Activated naive CD8-positive, alpha-beta T cell treated with anti-CD3 and anti-CD28 coated beads, Interleukin-2, amount 50 U/mL, for 24 hours (primary cell): ENCODE data around the gene PPP3CA.

Experiments
- ATAC-seq: fragments of 150-1000 bp; cut with Tn5 transposase; one replicate; pipeline ENCODE4 v1.10.0; 2021
- DNase-seq: peaks from one replicate; pipeline ENCODE4 v3.0.0; 2021
- H3K27ac Mint-ChIP-seq: one replicate; pipeline ENCODE4 v1.8.0; 2021; ENCODE audit warnings: mild to moderate bottlenecking, mixed read lengths
- H3K27me3 Mint-ChIP-seq: one replicate; pipeline ENCODE4 v1.8.0; 2021; ENCODE audit warnings: mixed read lengths
- H3K36me3 Mint-ChIP-seq: one replicate; pipeline ENCODE4 v1.8.0; 2021; ENCODE audit warnings: low read depth, mixed read lengths
- H3K4me1 Mint-ChIP-seq: one replicate; pipeline ENCODE4 v1.8.0; 2021; ENCODE audit warnings: mixed read lengths
- H3K4me3 Mint-ChIP-seq: one replicate; pipeline ENCODE4 v1.8.0; 2021; ENCODE audit warnings: mild to moderate bottlenecking, moderate library complexity, mixed read lengths
- H3K9me3 Mint-ChIP-seq: one replicate; pipeline ENCODE4 v1.8.0; 2021; ENCODE audit warnings: mixed read lengths

The PPP3CA gene

DNA sequence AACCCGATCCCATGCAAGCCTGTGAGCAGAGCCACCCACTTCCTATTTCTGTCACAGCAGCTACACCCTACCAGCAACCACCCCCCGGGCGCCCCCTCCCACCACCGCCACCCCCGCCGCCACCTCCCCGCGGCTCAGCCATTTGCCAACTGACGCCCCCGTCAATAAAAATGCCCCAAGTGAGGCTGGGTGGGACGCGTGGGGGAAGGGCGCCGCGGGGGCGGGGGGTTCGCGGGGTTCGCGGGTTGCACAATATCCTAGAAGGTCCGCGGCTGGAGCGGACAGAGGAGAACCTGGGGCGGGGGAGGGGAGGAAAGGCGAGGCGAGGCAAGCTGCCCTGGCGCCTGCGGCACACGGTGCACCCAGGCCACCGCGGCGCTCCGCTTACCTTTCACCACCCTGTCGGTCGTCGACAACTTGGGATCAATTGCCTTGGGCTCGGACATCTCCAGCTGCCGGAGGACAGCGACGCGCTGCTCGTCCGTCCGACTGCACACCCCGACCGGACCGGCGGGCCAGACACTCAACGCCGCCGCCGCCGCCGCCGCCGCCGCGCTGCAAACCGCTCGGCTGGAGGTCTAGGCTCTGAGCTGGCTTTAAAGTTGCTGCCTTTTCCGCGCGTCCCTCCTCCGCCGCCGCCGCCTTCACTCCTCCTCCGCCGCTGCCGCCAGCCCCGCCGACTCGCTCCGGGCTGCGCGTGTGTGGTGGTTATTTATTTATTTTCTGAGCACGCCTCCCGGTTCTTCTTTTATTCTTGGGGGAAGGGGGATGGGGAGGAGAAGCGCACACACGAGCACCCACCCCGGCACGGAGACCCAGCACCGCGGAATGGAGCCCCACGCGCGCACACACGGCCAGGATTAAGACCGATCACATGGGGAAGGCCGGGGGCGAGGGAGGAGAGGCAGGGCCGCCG lies 717 bp downstream of the PPP3CA start:
- no peaks in the 10 kb centered on the region for H3K36me3 Mint-ChIP-seq
- DNase-seq = peak; percentile 56
- H3K4me1 Mint-ChIP-seq = peaks cover 43% of the 10 kb centered on the region
- peak overlapping the region; percentile 83 for H3K27ac Mint-ChIP-seq
- ATAC-seq = peak; percentile 3
- peaks cover 23% of the 10 kb centered on the region for H3K27me3 Mint-ChIP-seq
- no peaks in the 10 kb centered on the region for H3K9me3 Mint-ChIP-seq
- H3K4me3 Mint-ChIP-seq = peak overlapping the region; percentile 90

DNA sequence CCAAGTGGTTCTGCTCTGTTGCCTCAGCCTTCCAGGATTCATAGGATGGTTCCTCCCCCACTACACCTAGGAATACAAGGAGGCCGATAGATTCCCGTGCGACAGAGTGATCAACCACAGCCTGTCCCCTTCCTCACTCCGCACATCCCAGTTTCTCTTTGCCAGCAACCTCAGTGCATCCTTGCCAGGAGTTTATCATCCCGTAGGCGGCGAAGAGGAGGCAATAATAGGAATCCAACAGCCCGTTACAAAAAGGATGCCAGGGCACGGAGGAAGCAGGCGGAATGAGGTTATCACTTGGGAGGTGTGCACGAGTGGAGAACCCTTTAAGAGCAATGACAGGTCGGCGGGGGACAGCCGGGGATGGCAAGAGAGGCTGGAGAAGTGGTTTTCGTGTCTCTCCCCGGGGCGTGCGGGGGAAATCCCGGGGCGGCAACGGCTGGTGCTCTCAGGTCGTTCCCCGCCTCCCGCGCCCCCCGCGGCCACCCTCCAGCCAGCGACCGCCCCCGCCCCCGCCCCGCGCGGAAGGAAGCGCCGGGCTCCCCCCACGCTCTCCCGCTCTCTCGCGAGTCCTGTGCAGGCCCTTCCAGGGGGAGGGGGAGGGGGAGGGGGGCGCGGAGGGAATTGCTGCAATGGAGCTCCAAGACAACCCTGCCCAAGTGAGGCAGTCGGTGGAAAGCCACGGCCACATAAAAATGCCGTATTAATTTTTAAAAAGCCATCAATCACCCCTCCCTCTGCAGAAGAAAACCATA lies 1.6 kb downstream of the PPP3CA start:
- peak; percentile 71 for DNase-seq
- Mint-ChIP-seq H3K27ac (peak overlapping the region; percentile 81), H3K36me3 (no peaks in the 10 kb centered on the region), H3K27me3 (peaks cover 23% of the 10 kb centered on the region), H3K9me3 (no peaks in the 10 kb centered on the region), H3K4me3 (peak overlapping the region; percentile 90), H3K4me1 (peaks cover 47% of the 10 kb centered on the region)
- ATAC-seq = no peak

GRCh38 chr4:101345271-101345595 lies 2.1 kb downstream of the PPP3CA start:
- DNase-seq = peak; percentile 5
- Mint-ChIP-seq H3K4me1 (peaks cover 49% of the 10 kb centered on the region), H3K27me3 (peaks cover 18% of the 10 kb centered on the region), H3K9me3 (no peaks in the 10 kb centered on the region), H3K36me3 (no peaks in the 10 kb centered on the region), H3K4me3 (peak overlapping the region; percentile 90), H3K27ac (peak overlapping the region; percentile 81)
- ATAC-seq = no peak

DNA sequence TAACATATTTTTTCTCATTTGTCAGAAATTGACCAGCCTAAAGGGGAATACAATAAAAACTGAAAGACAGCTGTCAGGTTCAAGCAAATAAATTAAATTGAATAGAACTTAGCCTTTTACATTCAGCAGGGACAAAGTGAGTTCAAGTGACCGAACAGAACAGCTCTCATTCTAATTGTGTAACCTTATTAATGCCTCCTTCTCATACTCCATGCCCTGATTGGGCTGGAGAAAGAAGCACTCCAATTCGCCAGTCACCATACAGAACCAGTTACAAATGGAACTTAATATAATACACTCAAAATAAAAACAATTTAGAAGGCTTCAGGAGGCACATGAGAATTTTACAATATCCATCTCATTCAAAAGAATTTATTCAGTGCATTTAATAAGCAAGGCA lies 8.0 kb downstream of the PPP3CA start:
- DNase-seq (no peak), ATAC-seq (no peak)
- no peak overlapping the region for H3K4me3 Mint-ChIP-seq
- peaks cover 6% of the 10 kb centered on the region for H3K36me3 Mint-ChIP-seq
- no peak overlapping the region for H3K27ac Mint-ChIP-seq
- H3K4me1 Mint-ChIP-seq = peaks cover 70% of the 10 kb centered on the region
- H3K9me3 Mint-ChIP-seq = no peaks in the 10 kb centered on the region
- H3K27me3 Mint-ChIP-seq = no peaks in the 10 kb centered on the region

- peak; percentile 40 for ATAC-seq
- Mint-ChIP-seq H3K27me3 (no peaks in the 10 kb centered on the region), H3K9me3 (no peaks in the 10 kb centered on the region), H3K4me3 (no peak overlapping the region), H3K27ac (no peak overlapping the region), H3K36me3 (peaks cover 6% of the 10 kb centered on the region), H3K4me1 (peaks cover 58% of the 10 kb centered on the region)
- no peak for DNase-seq
Measured at GRCh38 chr4:101337688-101338087, 9.6 kb downstream of the PPP3CA start.

DNA sequence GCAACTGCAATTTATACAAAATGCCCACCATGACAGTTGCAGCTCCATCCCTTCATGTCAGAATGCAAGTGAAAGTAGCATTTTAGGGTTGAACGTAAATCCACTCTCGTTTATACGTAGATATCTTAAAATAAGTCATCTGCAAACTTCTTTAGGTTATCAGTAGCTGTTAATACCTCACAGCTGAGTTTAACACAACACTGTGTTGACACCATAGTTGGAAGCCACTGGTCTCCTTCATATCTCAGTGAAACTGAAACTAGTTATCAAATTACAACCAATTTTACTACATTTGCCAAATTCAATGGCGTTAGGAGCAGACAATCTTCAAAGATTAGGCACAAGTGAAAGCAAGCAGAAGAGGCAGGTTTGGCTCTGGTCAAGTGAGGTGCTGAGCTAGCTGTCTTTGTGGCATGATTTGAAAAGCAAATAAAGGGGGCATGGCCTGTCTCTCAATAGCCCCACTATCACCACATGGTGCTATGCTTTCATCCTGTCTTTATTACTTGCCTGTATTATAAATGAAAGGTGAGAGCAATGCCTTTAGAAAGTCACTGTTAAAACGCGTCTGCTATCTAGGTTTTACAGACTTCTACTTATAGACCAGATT lies 12.3 kb downstream of the PPP3CA start:
- peaks cover 49% of the 10 kb centered on the region for H3K4me1 Mint-ChIP-seq
- DNase-seq (no peak), ATAC-seq (no peak)
- H3K27me3 Mint-ChIP-seq = peaks cover 2% of the 10 kb centered on the region
- no peaks in the 10 kb centered on the region for H3K9me3 Mint-ChIP-seq
- peaks cover 9% of the 10 kb centered on the region for H3K36me3 Mint-ChIP-seq
- H3K4me3 Mint-ChIP-seq = peak overlapping the region; percentile 22
- H3K27ac Mint-ChIP-seq = no peak overlapping the region

GRCh38 chr4:101332424-101332823 lies 14.9 kb downstream of the PPP3CA start:
- no peak for ATAC-seq
- Mint-ChIP-seq H3K9me3 (no peaks in the 10 kb centered on the region), H3K27me3 (peaks cover 2% of the 10 kb centered on the region), H3K4me1 (peaks cover 49% of the 10 kb centered on the region), H3K27ac (no peak overlapping the region), H3K4me3 (no peak overlapping the region), H3K36me3 (peaks cover 9% of the 10 kb centered on the region)
- DNase-seq = no peak

DNA sequence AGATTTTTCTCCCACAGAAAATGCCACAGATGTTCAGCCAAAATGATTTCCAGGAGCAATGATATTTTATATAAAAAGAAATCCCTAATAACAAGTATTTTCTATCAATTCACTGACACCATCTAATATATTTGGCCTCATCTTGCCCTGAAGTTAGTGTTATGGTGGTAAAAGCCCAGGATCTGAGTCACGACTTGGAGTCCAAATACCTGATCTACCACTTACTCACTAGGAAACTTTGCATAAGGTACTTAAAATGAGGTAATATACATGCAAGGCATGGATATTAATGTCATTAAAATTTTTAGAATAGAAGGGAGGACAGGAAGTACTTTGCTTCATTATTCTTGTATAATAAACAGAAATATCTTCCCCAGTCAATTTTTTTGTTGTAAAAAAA lies 16.3 kb downstream of the PPP3CA start:
- Mint-ChIP-seq H3K36me3 (peaks cover 9% of the 10 kb centered on the region), H3K9me3 (no peaks in the 10 kb centered on the region), H3K4me1 (peaks cover 54% of the 10 kb centered on the region), H3K27me3 (peaks cover 5% of the 10 kb centered on the region), H3K4me3 (no peak overlapping the region), H3K27ac (no peak overlapping the region)
- DNase-seq (no peak), ATAC-seq (no peak)

GRCh38 chr4:101329592-101329991 lies 17.7 kb downstream of the PPP3CA start:
- Mint-ChIP-seq H3K27me3 (peaks cover 7% of the 10 kb centered on the region), H3K9me3 (no peaks in the 10 kb centered on the region), H3K4me1 (peaks cover 43% of the 10 kb centered on the region), H3K27ac (no peak overlapping the region), H3K36me3 (peaks cover 3% of the 10 kb centered on the region), H3K4me3 (no peak overlapping the region)
- DNase-seq (no peak), ATAC-seq (no peak)

DNA sequence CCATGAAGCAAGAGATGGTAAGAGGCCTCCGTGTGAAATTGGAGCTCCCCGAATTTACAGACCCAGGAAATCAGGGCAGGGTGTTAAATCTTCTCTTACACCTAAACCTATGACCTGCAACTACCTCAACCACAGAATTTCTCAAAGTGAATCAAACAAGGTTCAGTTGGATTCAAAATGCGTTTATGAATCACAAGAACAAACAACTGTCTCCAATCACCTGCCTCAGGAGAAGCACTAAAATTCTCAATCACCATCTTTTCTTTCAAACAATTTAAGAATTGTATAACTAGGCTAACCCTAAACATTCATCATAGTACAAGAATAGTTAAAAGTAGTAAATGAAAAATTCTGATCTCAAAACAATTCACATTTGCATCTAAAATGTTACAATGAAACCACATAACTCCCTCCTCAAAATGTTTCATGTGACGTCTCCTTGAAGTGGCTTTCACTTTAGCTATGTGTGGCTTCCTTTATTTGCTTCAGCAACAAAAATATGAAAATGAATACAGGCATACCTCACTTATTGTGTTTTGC lies 19.2 kb downstream of the PPP3CA start:
- H3K36me3 Mint-ChIP-seq = peaks cover 3% of the 10 kb centered on the region
- peak overlapping the region; percentile 80 for H3K27ac Mint-ChIP-seq
- ATAC-seq (peak; percentile 88), DNase-seq (no peak)
- peaks cover 43% of the 10 kb centered on the region for H3K4me1 Mint-ChIP-seq
- H3K4me3 Mint-ChIP-seq = peak overlapping the region; percentile 70
- no peaks in the 10 kb centered on the region for H3K9me3 Mint-ChIP-seq
- peaks cover 7% of the 10 kb centered on the region for H3K27me3 Mint-ChIP-seq

DNA sequence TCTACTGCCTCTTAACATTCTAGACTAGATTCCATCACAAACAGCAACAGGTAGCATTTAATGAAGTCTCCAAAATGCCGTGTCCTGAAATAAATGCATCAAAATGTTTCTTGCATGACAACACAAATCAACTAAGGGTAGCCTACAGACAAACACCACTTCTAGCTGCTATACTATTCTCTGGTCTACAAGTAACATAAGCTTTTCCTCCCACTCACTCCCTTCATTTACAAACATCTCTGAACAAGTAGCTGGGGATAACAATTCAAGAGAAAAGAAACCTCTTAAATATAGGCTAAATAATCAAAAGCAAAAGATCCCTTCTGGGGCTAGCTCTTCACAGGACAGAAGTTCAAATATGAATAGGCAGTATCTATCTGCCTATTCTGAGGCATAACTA lies 20.8 kb downstream of the PPP3CA start:
- Mint-ChIP-seq H3K4me3 (no peak overlapping the region), H3K27ac (no peak overlapping the region), H3K4me1 (peaks cover 49% of the 10 kb centered on the region)

DNA sequence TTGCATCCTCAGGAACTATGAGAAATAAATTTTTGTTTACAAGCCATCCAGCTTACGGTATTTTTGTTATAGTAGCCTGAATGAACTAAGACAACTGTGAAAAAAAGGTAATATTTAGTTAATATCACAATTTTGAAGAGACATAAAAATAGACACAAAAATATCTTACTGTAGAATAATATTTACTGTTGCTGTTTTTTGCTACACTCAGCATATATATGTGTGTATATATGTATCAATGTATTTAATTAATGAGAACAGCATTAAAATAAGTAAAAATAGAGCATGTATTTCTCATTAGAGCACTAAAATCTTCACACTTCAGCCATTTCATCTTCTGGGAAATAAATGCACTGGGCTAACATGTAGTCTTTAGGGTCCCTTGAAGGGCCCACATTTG lies 24.6 kb downstream of the PPP3CA start:
- H3K4me3 Mint-ChIP-seq = no peak overlapping the region
- H3K36me3 Mint-ChIP-seq = no peaks in the 10 kb centered on the region
- H3K4me1 Mint-ChIP-seq = peaks cover 26% of the 10 kb centered on the region
- H3K27me3 Mint-ChIP-seq = peaks cover 4% of the 10 kb centered on the region
- DNase-seq = no peak
- ATAC-seq = no peak
- no peak overlapping the region for H3K27ac Mint-ChIP-seq
- no peaks in the 10 kb centered on the region for H3K9me3 Mint-ChIP-seq

More for the DNA sequence above, 20.8 kb downstream of the PPP3CA start:
- no peaks in the 10 kb centered on the region for H3K36me3 Mint-ChIP-seq
- no peaks in the 10 kb centered on the region for H3K9me3 Mint-ChIP-seq
- peaks cover 4% of the 10 kb centered on the region for H3K27me3 Mint-ChIP-seq
- DNase-seq = no peak
- no peak for ATAC-seq

- Mint-ChIP-seq H3K4me1 (peaks cover 15% of the 10 kb centered on the region), H3K36me3 (no peaks in the 10 kb centered on the region), H3K27ac (no peak overlapping the region), H3K9me3 (no peaks in the 10 kb centered on the region), H3K27me3 (peaks cover 2% of the 10 kb centered on the region), H3K4me3 (no peak overlapping the region)
- ATAC-seq (no peak), DNase-seq (no peak)
Measured at GRCh38 chr4:101321481-101322042, 25.8 kb downstream of the PPP3CA start.

DNA sequence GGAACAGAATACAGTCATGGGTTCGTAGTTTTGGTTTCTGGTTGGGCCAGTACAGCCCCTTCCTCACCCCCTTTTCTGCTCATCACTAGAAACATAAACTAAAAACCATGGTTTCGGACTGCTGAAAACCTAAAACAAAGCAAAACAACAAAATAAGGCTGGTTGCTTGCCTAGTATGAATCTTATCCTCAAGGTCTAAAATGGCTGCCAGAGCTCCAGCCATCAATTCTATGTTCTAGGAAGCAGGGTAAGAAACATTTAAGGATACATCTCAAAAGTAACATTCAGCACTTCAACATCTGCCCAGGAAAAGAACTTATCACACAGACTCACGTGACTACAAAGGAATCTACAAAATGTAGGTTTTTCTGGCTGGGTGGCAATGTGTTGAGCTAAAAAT lies 31.5 kb downstream of the PPP3CA start:
- no peak overlapping the region for H3K4me3 Mint-ChIP-seq
- no peaks in the 10 kb centered on the region for H3K27me3 Mint-ChIP-seq
- peaks cover 8% of the 10 kb centered on the region for H3K9me3 Mint-ChIP-seq
- H3K36me3 Mint-ChIP-seq = peaks cover 2% of the 10 kb centered on the region
- no peak overlapping the region for H3K27ac Mint-ChIP-seq
- H3K4me1 Mint-ChIP-seq = peaks cover 5% of the 10 kb centered on the region
- ATAC-seq = no peak
- no peak for DNase-seq
